AG09319 (cell line): ENCODE measurements around the gene HSPG2.

Source experiments
- DNase-seq: peaks from one replicate; pipeline ENCODE4 v3.0.0-alpha.2; 2010; ENCODE audit warnings: low read depth; ENCODE audit errors: extremely low read depth
- CTCF ChIP-seq: IDR thresholded peaks from 2 replicates; pipeline ENCODE4 v1.5.1; 2011; ENCODE audit warnings: low read depth, mild to moderate bottlenecking, inconsistent platforms, low read length, moderate library complexity

HSPG2 gene

GRCh38 chr1:21966247-21967000, 29.3 kb upstream of the HSPG2 start:
- no peak for DNase-seq
- no peak for TF ChIP-seq CTCF

GRCh38 chr1:21963477-21964217, 26.5 kb upstream of the HSPG2 start:
- peak; percentile 90 for TF ChIP-seq CTCF
- DNase-seq = peak; percentile 19

GRCh38 chr1:21961799-21962198, 24.7 kb upstream of the HSPG2 start:
- DNase-seq = no peak
- no peak for TF ChIP-seq CTCF

GRCh38 chr1:21961337-21961736, 24.2 kb upstream of the HSPG2 start:
- TF ChIP-seq CTCF = no peak

GRCh38 chr1:21956720-21957552, 19.8 kb upstream of the HSPG2 start:
- TF ChIP-seq CTCF = no peak
- DNase-seq = no peak

More at GRCh38 chr1:21961337-21961736, 24.2 kb upstream of the HSPG2 start:
- no peak for DNase-seq

GRCh38 chr1:21955501-21956281, 18.6 kb upstream of the HSPG2 start:
- no peak for DNase-seq
- no peak for TF ChIP-seq CTCF
